Measurements from ENCODE around the gene UNC13D. TPM values are rescaled to one million over a fixed set of nuclear protein-coding genes. Genes with fewer than 3 reads are reported as not detected.

The UNC13D gene
- total RNA-seq, 1 experiment from 2014 or later = 12.7 TPM

DNA sequence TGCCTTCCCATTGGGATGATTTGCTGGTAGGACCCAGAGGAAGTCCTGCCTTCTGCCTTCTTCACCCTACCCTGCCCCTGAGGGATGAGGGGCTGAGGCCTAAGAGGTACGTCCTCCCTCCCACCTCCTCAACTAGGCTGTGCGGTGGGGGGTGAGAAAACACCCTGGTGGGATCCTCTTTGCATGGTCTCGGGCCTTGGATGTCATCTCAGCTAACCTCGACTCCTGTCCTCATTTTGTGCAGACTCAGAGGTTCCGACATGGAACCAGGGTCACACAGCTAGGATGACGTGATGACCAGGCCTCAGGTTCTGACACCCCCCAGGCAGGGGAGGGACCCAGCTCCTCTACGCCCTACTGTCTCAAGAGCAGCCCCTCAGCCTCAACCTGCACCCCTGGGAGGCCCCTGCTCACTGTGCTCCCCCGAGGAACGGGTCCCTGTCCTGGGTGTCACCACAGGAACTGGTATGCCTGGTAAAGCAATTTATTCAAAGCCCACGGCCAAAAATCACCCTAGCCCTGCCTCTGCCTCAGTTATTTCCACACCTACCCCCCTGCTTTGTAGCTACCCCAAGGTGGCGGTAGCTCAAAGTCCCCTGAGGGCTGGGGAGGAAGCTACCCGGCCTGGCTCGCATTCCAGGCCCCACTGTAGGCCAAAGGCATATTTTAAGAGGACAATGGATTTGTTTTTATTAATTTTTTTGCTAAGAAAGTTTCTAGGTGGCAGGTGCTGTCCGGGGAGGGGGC, 17.5 kb downstream of the UNC13D start:
- H3K4me1 ChIP-seq (ENCODE audit: control insufficient read depth, insufficient read depth, low read length) = no peaks in the 10 kb centered on the region
- CTCF ChIA-PET = interaction anchor here (0.6 to 1.5 kb wide), 6 partner anchors 17 to 63 kb away, joined by 3 to 6 read pairs (median 4); no protein-coding TSS in a partner anchor
- H3K27ac ChIP-seq (ENCODE audit: low read length) = no peak overlapping the region
- no peak overlapping the region for H3K4me3 ChIP-seq (ENCODE audit: low read depth in 2 of 2, low read length in 2 of 2)
- TF ChIP-seq, protein P1, sequence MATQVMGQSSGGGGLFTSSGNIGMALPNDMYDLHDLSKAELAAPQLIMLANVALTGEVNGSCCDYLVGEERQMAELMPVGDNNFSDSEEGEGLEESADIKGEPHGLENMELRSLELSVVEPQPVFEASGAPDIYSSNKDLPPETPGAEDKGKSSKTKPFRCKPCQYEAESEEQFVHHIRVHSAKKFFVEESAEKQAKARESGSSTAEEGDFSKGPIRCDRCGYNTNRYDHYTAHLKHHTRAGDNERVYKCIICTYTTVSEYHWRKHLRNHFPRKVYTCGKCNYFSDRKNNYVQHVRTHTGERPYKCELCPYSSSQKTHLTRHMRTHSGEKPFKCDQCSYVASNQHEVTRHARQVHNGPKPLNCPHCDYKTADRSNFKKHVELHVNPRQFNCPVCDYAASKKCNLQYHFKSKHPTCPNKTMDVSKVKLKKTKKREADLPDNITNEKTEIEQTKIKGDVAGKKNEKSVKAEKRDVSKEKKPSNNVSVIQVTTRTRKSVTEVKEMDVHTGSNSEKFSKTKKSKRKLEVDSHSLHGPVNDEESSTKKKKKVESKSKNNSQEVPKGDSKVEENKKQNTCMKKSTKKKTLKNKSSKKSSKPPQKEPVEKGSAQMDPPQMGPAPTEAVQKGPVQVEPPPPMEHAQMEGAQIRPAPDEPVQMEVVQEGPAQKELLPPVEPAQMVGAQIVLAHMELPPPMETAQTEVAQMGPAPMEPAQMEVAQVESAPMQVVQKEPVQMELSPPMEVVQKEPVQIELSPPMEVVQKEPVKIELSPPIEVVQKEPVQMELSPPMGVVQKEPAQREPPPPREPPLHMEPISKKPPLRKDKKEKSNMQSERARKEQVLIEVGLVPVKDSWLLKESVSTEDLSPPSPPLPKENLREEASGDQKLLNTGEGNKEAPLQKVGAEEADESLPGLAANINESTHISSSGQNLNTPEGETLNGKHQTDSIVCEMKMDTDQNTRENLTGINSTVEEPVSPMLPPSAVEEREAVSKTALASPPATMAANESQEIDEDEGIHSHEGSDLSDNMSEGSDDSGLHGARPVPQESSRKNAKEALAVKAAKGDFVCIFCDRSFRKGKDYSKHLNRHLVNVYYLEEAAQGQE (IDR thresholded peaks at IDR 0.05; ENCODE audit: insufficient read depth in 1 of 2, low read depth in 2 of 2, low read length in 1 of 2) = no peak
- TF ChIP-seq POLR2AphosphoS5 (IDR thresholded peaks at IDR 0.05; ENCODE audit: low read depth, low read length) (no peak), SIN3A (IDR thresholded peaks at IDR 0.05; ENCODE audit: borderline replicate concordance, insufficient read depth, low read depth, low read length) (no peak), TCF7L2 (IDR thresholded peaks at IDR 0.05; ENCODE audit: low read depth, low read length) (no peak)
- TF ChIP-seq, protein P2, sequence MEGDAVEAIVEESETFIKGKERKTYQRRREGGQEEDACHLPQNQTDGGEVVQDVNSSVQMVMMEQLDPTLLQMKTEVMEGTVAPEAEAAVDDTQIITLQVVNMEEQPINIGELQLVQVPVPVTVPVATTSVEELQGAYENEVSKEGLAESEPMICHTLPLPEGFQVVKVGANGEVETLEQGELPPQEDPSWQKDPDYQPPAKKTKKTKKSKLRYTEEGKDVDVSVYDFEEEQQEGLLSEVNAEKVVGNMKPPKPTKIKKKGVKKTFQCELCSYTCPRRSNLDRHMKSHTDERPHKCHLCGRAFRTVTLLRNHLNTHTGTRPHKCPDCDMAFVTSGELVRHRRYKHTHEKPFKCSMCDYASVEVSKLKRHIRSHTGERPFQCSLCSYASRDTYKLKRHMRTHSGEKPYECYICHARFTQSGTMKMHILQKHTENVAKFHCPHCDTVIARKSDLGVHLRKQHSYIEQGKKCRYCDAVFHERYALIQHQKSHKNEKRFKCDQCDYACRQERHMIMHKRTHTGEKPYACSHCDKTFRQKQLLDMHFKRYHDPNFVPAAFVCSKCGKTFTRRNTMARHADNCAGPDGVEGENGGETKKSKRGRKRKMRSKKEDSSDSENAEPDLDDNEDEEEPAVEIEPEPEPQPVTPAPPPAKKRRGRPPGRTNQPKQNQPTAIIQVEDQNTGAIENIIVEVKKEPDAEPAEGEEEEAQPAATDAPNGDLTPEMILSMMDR (IDR thresholded peaks at IDR 0.05) = no peak
- no peaks in the 10 kb centered on the region for H3K27me3 ChIP-seq (ENCODE audit: control insufficient read depth, insufficient read depth, low read length)
- intact Hi-C loops (cut with micrococcal nuclease; ENCODE audit: unreplicated experiment) (no loop called here), in situ Hi-C loops (cut with HindIII; ENCODE audit: low pct_unique_long_range_greater_than_20kb, low sequenced_read_pairs) (no loop called here)
- no peaks in the 10 kb centered on the region; the same call in 1 of the 2 replicates for H3K36me3 ChIP-seq (ENCODE audit: control insufficient read depth, insufficient read depth, low read length)
- H3K9me3 ChIP-seq (ENCODE audit: control insufficient read depth, insufficient read depth, low read depth, low read length) = no peaks in the 10 kb centered on the region
- BruUV-seq (replicated peaks) = no TSS peak
- DNase-seq (ENCODE audit: low read depth, low spot score) (no peak), ATAC-seq (no peak)
- POLR2A ChIA-PET = interaction anchor here (0.5 kb wide), 1 partner anchor 24 kb away, joined by 14 read pairs; no protein-coding TSS in a partner anchor

DNA sequence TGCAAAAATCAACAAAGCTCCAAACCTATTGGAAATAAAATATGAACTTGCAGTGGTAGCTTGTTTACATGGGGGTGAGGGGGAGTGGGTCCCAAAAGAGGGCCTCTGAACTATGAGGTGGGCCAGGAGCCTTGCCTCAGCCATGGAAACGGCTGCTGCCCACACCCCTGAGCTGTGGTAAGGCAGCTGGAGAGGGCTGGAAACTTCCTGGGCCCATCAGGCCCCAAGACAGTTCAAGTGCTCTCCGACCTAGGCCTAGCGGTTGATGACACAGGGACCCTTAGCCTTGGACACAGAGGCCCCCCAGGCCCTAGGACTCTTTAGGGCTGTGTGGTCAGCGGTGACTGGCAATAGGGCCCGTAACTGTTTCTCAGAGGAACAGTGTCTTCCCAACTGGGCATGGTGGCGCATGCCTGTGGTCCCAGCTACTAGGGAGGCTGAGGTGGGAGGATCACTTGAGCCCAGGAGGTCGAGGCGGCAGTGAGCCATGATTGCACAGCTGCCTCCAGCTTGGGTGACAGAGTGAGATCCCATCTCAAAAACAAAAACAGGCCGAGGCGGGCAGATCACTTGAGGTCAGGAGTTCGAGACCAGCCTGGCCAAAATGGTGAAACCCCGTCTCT, 18.3 kb downstream of the UNC13D start:
- intact Hi-C loops (cut with micrococcal nuclease; ENCODE audit: unreplicated experiment) = no loop called here
- CTCF ChIA-PET = interaction anchor here (0.5 to 0.9 kb wide), 4 partner anchors 15 to 20 kb away, joined by 3 to 6 read pairs (median 5); no protein-coding TSS in a partner anchor
- no peak for ATAC-seq
- no peak overlapping the region for H3K27ac ChIP-seq (ENCODE audit: low read length)
- POLR2A ChIA-PET = interaction anchor here (1.0 kb wide), 1 partner anchor 10 kb away, joined by 3 read pairs; no protein-coding TSS in a partner anchor
- H3K4me1 ChIP-seq (ENCODE audit: control insufficient read depth, insufficient read depth, low read length) = no peaks in the 10 kb centered on the region
- in situ Hi-C loops (cut with HindIII; ENCODE audit: low pct_unique_long_range_greater_than_20kb, low sequenced_read_pairs) = no loop called here
- H3K36me3 ChIP-seq (ENCODE audit: control insufficient read depth, insufficient read depth, low read length) = no peaks in the 10 kb centered on the region; the same call in 1 of the 2 replicates
- DNase-seq (ENCODE audit: low read depth, low spot score) = no peak
- BruUV-seq (replicated peaks) = no TSS peak
- no peaks in the 10 kb centered on the region for H3K27me3 ChIP-seq (ENCODE audit: control insufficient read depth, insufficient read depth, low read length)
- H3K4me3 ChIP-seq (ENCODE audit: low read depth in 2 of 2, low read length in 2 of 2) = no peak overlapping the region
- no peaks in the 10 kb centered on the region for H3K9me3 ChIP-seq (ENCODE audit: control insufficient read depth, insufficient read depth, low read depth, low read length)
- no peak for TF ChIP-seq SIN3A (IDR thresholded peaks at IDR 0.05; ENCODE audit: borderline replicate concordance, insufficient read depth, low read depth, low read length)
- TF ChIP-seq TCF7L2 (IDR thresholded peaks at IDR 0.05; ENCODE audit: low read depth, low read length) = no peak
- TF ChIP-seq, protein P1 (IDR thresholded peaks at IDR 0.05; ENCODE audit: insufficient read depth in 1 of 2, low read depth in 2 of 2, low read length in 1 of 2) = no peak
- TF ChIP-seq, protein P2 (IDR thresholded peaks at IDR 0.05) = no peak
- TF ChIP-seq POLR2AphosphoS5 (IDR thresholded peaks at IDR 0.05; ENCODE audit: low read depth, low read length) = no peak
